RWPE2 (cell line): ENCODE data around the gene YDJC.
A peak's percentile ranks its signal among the peaks of the same experiment; 100 is the strongest.
"Not testable (repeated sequence)": the region's sequence is repeated elsewhere in the genome, so short reads cannot be mapped to it uniquely, and the experiment has no call there.

Experiments
- ATAC-seq: fragments of 200-7000 bp; cut with Tn5 transposase; 3 replicates; pipeline ENCODE4 v1.9.1; 2021; ENCODE audit warnings: low read depth
- DNase-seq: peaks from one replicate; pipeline ENCODE4 v3.0.0-alpha.2; 2020; ENCODE audit warnings: low spot score
- H3K27ac ChIP-seq: fragments of 450-650 bp; 2 replicates; pipeline ENCODE4 v1.5.1; 2017; ENCODE audit warnings: mild to moderate bottlenecking; ENCODE audit not compliant: poor library complexity, severe bottlenecking
- H3K27me3 ChIP-seq: fragments of 250-450 bp; sonication (Bioruptor Pico); 2 replicates; pipeline ENCODE4 v1.5.1; 2021; ENCODE audit warnings: mild to moderate bottlenecking, moderate library complexity; ENCODE audit not compliant: insufficient read depth, poor library complexity, severe bottlenecking
- H3K36me3 ChIP-seq: fragments of 250-450 bp; sonication (Bioruptor Pico); 2 replicates; pipeline ENCODE4 v1.5.1; 2020; ENCODE audit warnings: low read depth, mild to moderate bottlenecking, moderate library complexity
- H3K4me1 ChIP-seq: fragments of 250-450 bp; sonication (Bioruptor Pico); 2 replicates; pipeline ENCODE4 v1.5.1; 2021; ENCODE audit warnings: mild to moderate bottlenecking, moderate library complexity; ENCODE audit not compliant: insufficient read depth, poor library complexity, severe bottlenecking
- H3K4me3 ChIP-seq: fragments of 250-450 bp; sonication (Bioruptor Pico); 2 replicates; pipeline ENCODE4 v1.5.1; 2021; ENCODE audit warnings: mild to moderate bottlenecking, moderate library complexity; ENCODE audit not compliant: severe bottlenecking
- H3K9me3 ChIP-seq: fragments of 250-450 bp; sonication (Bioruptor Pico); 2 replicates; pipeline ENCODE4 v1.5.1; 2021; ENCODE audit warnings: mild to moderate bottlenecking, moderate library complexity; ENCODE audit not compliant: severe bottlenecking
- TF ChIP-seq, protein P1 (sequence below): fragments of 450-650 bp; IDR thresholded peaks from one replicate; pipeline ENCODE4 v1.5.1; 2017; ENCODE audit warnings: mild to moderate bottlenecking, moderate library complexity; ENCODE audit not compliant: poor library complexity, severe bottlenecking

Gene YDJC, protein sequence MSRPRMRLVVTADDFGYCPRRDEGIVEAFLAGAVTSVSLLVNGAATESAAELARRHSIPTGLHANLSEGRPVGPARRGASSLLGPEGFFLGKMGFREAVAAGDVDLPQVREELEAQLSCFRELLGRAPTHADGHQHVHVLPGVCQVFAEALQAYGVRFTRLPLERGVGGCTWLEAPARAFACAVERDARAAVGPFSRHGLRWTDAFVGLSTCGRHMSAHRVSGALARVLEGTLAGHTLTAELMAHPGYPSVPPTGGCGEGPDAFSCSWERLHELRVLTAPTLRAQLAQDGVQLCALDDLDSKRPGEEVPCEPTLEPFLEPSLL

DNA sequence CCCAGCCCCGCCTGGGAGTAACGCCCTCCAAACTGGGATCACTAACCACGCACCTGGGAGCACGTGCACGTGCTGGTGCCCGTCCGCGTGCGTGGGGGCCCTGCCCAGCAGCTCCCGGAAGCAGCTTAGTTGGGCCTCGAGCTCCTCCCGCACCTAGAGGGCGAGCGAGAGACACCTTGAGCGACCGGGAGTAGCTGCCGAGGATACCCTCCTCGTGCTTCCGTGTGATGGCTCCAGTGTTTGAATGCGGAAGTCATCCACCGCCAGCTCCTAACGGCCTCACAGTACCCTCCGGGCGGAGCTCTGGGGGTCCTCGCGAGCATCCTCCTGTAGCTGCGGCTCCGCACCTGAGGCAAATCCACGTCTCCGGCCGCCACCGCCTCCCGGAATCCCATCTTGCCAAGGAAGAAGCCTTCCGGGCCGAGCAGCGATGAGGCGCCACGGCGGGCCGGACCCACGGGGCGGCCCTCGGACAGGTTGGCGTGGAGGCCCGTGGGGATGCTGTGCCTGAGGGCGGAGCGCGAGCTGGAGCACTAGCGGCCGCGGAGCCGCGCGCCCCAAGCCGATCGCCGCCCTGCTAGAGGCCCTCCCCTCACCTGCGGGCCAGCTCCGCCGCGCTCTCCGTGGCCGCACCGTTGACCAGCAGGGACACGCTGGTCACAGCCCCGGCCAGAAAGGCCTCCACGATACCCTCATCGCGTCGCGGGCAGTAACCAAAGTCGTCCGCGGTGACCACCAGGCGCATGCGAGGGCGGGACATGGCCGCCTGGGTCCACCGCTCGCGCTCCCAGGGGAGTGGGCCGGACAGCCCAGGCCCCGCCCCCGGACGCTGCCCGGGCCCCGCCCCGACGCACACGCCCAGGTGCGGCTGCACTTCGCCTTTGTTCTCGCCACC lies at the start of gene YDJC:
Gene YDJC (minus strand): TSS at position 768 of the 895 bp plus-strand sequence. CDS start 8 bp downstream, at position 760.
- no peaks in the 10 kb centered on the region for H3K9me3 ChIP-seq
- ATAC-seq, result peak; percentile 86
- H3K27ac ChIP-seq, result peak within 1 kb of the TSS; percentile 73
- TF ChIP-seq, protein P1, sequence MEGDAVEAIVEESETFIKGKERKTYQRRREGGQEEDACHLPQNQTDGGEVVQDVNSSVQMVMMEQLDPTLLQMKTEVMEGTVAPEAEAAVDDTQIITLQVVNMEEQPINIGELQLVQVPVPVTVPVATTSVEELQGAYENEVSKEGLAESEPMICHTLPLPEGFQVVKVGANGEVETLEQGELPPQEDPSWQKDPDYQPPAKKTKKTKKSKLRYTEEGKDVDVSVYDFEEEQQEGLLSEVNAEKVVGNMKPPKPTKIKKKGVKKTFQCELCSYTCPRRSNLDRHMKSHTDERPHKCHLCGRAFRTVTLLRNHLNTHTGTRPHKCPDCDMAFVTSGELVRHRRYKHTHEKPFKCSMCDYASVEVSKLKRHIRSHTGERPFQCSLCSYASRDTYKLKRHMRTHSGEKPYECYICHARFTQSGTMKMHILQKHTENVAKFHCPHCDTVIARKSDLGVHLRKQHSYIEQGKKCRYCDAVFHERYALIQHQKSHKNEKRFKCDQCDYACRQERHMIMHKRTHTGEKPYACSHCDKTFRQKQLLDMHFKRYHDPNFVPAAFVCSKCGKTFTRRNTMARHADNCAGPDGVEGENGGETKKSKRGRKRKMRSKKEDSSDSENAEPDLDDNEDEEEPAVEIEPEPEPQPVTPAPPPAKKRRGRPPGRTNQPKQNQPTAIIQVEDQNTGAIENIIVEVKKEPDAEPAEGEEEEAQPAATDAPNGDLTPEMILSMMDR, result peak; percentile 64
- peak; percentile 93 for DNase-seq
- H3K27me3 ChIP-seq, result no peaks in the 10 kb centered on the region
- H3K4me3 ChIP-seq, result peak within 1 kb of the TSS; percentile 72
- H3K36me3 ChIP-seq, result peaks cover 16% of the 10 kb centered on the region
- H3K4me1 ChIP-seq, result no peaks in the 10 kb centered on the region

DNA sequence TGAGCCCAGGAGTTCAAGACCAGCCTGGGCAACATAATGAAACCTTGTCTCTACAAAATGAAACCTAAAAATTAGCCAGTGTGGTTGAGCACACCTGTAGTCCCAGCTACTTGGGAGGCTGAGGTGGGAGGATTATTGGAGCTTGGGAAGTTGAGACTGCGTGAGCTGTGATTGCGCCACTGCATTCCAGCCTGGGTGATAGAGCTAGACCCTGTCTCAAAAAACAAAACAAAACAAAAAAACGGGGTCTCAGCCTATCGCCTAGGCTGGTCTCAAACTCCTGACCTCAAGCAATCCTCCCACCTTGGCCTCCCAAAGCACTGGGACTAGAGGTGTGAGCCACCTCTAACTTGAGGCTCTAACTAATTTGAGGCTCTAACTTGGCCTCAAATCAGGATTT lies 49.6 kb upstream of the YDJC start:
- no peak overlapping the region for H3K4me3 ChIP-seq
- peaks cover 27% of the 10 kb centered on the region for H3K36me3 ChIP-seq
- no peaks in the 10 kb centered on the region for H3K9me3 ChIP-seq
- DNase-seq, result no peak
- H3K27me3 ChIP-seq, result no peaks in the 10 kb centered on the region
- TF ChIP-seq, protein P1, result no peak
- H3K4me1 ChIP-seq, result no peaks in the 10 kb centered on the region
- no peak overlapping the region for H3K27ac ChIP-seq
- no peak for ATAC-seq

DNA sequence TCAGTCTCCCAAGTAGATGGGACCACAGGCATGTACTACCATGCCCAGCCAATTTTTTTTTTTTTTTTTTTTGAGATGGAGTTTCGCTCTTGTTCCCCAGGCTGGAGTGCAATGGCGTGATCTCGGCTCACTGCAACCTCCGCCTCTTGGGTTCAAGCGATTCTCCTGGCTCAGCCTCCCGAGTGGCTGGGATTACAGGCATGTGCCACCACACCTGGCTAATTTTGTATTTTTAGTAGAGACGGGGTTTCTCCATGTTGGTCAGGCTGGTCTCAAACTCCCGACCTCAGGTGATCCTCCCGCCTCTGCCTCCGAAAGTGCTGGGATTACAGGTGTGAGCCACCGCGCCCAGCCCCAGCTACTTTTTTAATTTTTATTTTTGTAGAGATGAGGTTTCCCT lies 49.0 kb upstream of the YDJC start:
- not testable (repeated sequence) for H3K27me3 ChIP-seq, H3K4me1 ChIP-seq, H3K9me3 ChIP-seq, H3K4me3 ChIP-seq, ATAC-seq, H3K27ac ChIP-seq, DNase-seq
- peaks cover 32% of the 10 kb centered on the region for H3K36me3 ChIP-seq

DNA sequence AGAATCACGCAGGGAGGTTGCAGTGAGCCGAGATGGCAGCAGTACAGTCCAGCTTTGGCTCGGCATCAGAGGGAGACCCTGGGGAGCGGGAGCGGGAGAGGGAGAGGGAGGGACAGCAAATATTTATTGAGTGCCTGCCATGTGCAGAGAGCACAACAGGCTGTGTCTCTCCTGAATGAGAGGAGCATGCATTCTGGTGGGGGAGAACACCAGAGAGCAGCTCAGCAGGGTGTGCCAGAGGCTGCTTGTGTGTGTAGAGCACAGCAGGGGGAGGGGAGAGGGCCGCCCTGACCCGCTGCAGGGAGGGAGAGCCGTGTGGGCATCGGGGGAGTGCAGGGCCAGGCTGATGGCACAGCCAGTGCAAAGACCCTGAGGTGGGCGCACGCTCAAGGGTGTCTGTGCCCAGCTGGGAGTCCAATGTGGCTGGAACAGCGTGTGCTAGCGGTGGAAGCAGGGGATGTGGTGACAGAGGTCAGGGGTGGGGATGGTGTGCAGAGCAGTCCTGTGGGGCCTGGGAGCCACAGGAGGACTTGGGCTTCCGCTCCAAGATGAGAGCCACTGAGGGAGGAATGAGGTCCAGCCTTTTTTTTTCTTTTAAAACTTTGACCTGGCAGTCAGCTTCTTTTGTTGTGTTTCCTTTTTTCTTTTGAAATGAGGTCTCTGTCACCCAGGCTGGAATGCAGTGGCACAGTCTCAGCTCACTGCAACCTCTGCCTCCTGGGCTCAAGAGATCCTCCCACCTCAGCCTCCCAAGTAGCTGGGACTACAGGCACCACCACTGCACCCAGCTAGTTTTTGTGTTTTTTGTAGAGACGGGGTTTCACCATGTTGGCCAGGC lies 48.0 kb upstream of the YDJC start:
- H3K27ac ChIP-seq, result no peak overlapping the region

More for the DNA sequence above, 48.0 kb upstream of the YDJC start:
- Histone ChIP-seq H3K4me1 (no peaks in the 10 kb centered on the region), H3K36me3 (peaks cover 34% of the 10 kb centered on the region), H3K9me3 (no peaks in the 10 kb centered on the region), H3K27me3 (no peaks in the 10 kb centered on the region), H3K4me3 (no peak overlapping the region)
- no peak for ATAC-seq
- TF ChIP-seq, protein P1, result no peak
- DNase-seq, result no peak
